Keratinocyte (primary cell): ENCODE data around the gene PRKCH. TPM values are rescaled to one million over a fixed set of nuclear protein-coding genes. Genes with fewer than 3 reads are reported as not detected.

Source experiments
- DNase-seq: peaks from one replicate; pipeline ENCODE4 v3.0.0-alpha.2; 2011; ENCODE audit warnings: low read depth, missing footprints, low spot score
- FAIRE-seq: peaks from 2 replicates; lab custom pipeline; 2011; peaks lifted over from hg19 to GRCh38; lab: Jason Lieb, UNC
- H2AFZ ChIP-seq: 2 replicates; pipeline ENCODE4 v1.6.0; 2012; ENCODE audit warnings: low read length, control low read depth, inconsistent platforms; ENCODE audit not compliant: control insufficient read depth
- H3K27ac ChIP-seq: 2 replicates; pipeline ENCODE4 v1.5.1; 2011; ENCODE audit warnings: low read length; ENCODE audit not compliant: control insufficient read depth, insufficient read depth
- H3K27me3 ChIP-seq: 3 replicates; pipeline ENCODE4 v1.6.0; 2011; ENCODE audit warnings: low read length; ENCODE audit not compliant: control insufficient read depth, insufficient read depth; ENCODE audit errors: extremely low read depth
- H3K36me3 ChIP-seq, 2 experiments: 2 replicates in 1 of 2; 3 replicates in 1 of 2; pipeline ENCODE4 v1.5.1; 2011; ENCODE audit warnings: low read length in 2 of 2, mild to moderate bottlenecking in 1 of 2; ENCODE audit not compliant: control insufficient read depth in 2 of 2, insufficient read depth in 2 of 2; ENCODE audit errors: extremely low read depth in 1 of 2
- H3K4me1 ChIP-seq: 3 replicates; pipeline ENCODE4 v1.5.1; 2011; ENCODE audit warnings: low read length; ENCODE audit not compliant: control insufficient read depth, insufficient read depth; ENCODE audit errors: extremely low read depth
- H3K4me2 ChIP-seq: 3 replicates; pipeline ENCODE4 v1.6.0; 2011; ENCODE audit warnings: low read depth, low read length; ENCODE audit not compliant: control insufficient read depth, insufficient read depth; ENCODE audit errors: extremely low read depth
- H3K4me3 ChIP-seq, 3 experiments: fragments of 200-600 bp in 1 of 3; sonication (generic) in 1 of 3; 2 replicates in 2 of 3; 3 replicates in 1 of 3; pipeline ENCODE4 v1.5.1; 2011 to 2016; ENCODE audit warnings: low read length in 3 of 3, mild to moderate bottlenecking in 3 of 3, control low read depth in 2 of 3, inconsistent platforms in 1 of 3, low read depth in 1 of 3, mixed read lengths in 1 of 3, mixed run types in 1 of 3, moderate library complexity in 1 of 3; ENCODE audit not compliant: control insufficient read depth in 2 of 3, insufficient read depth in 2 of 3; ENCODE audit errors: extremely low read depth in 1 of 3
- H3K79me2 ChIP-seq: 2 replicates; pipeline ENCODE4 v1.6.0; 2012; ENCODE audit warnings: low read length; ENCODE audit not compliant: control insufficient read depth, insufficient read depth
- H3K9ac ChIP-seq: 3 replicates; pipeline ENCODE4 v1.6.0; 2011; ENCODE audit warnings: low read length; ENCODE audit not compliant: control insufficient read depth, insufficient read depth; ENCODE audit errors: extremely low read depth
- H3K9me1 ChIP-seq: 3 replicates; pipeline ENCODE4 v1.6.0; 2011; ENCODE audit warnings: low read length; ENCODE audit not compliant: control insufficient read depth, insufficient read depth; ENCODE audit errors: extremely low read depth
- H3K9me3 ChIP-seq: 2 replicates; pipeline ENCODE4 v1.5.1; 2012; ENCODE audit warnings: low read depth, low read length; ENCODE audit not compliant: control insufficient read depth
- H4K20me1 ChIP-seq: 3 replicates; pipeline ENCODE4 v1.6.0; 2011; ENCODE audit warnings: low read length; ENCODE audit not compliant: control insufficient read depth, insufficient read depth; ENCODE audit errors: extremely low read depth
- CTCF ChIP-seq, 3 experiments: IDR thresholded peaks in 1 of 3; conservative IDR thresholded peaks in 1 of 3; optimal IDR thresholded peaks in 1 of 3; 2 replicates in 2 of 3; 3 replicates in 1 of 3; pipeline versions ENCODE3 to v1.5.1; 2011; ENCODE audit warnings: low read length in 3 of 3, mild to moderate bottlenecking in 3 of 3, moderate library complexity in 2 of 3, control low read depth in 1 of 3, inconsistent platforms in 1 of 3; ENCODE audit not compliant: insufficient read depth in 2 of 3; ENCODE audit errors: extremely low read depth in 1 of 3
- EZH2 ChIP-seq: IDR thresholded peaks from one replicate; pipeline ENCODE4 v1.6.1; 2012; ENCODE audit warnings: inconsistent platforms, mild to moderate bottlenecking, low read length, moderate library complexity
- dilution Hi-C: fragments of 300-500 bp; cut with MboI; formaldehyde crosslinking; loops from one replicate; pipeline ENCODE4 v1.7.0; 2020; ENCODE audit warnings: low sequenced_read_pairs; ENCODE audit not compliant: extremely low pct_ligation_motif_present
- polyA plus RNA-seq, 5 experiments: library from polyadenylated mRNA; depleted of rRNA in 3 of 5; stranded (reverse) in 3 of 5; stranded (forward) in 1 of 5; unstranded in 1 of 5; fragments of >200 nt; gene quantifications; 1 replicate in 1 of 5; 2 replicates in 3 of 5; 3 replicates in 1 of 5; pipeline versions ENCODE4 v1.2.1 to v1.2.3, GENCODE V29; 2011 to 2012; ENCODE audit warnings: missing spikeins in 2 of 5, low read depth in 1 of 5, low replicate concordance in 1 of 5

Gene PRKCH
- polyA plus RNA-seq, 1 donor (not counting 4 experiments of a cell fraction or from before 2014, with no cell fraction given): 13.7 TPM

DNA sequence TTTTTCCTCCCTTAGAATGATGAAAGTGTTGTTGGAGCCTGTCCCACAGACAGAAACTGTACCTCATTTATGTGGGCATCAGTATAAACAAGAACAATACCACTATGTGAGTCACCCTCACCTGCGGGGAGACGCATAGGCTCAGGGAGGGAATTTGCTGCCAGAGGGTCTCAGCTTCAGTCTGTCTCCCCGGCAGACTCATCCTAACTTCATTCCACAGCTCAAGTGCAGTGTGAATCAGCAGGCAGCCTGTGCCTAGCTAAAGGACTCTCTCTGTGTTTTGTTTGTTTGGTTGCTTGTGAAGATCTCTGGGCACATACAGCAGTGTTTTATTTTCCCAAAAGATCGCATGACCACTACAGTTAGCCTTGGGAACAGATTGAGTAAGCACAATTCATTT lies 98.9 kb downstream of the PRKCH start:
- H3K9ac ChIP-seq: peak overlapping the region; percentile 59
- no peak overlapping the region for H3K4me3 ChIP-seq
- peaks cover 4% of the 10 kb centered on the region for H3K9me1 ChIP-seq
- no peaks in the 10 kb centered on the region for H3K79me2 ChIP-seq
- no peaks in the 10 kb centered on the region for H4K20me1 ChIP-seq
- peak; percentile 61 for DNase-seq
- FAIRE-seq: peak; percentile 95
- H3K27me3 ChIP-seq: no peaks in the 10 kb centered on the region
- dilution Hi-C loops: no loop called here
- peak overlapping the region; percentile 41 for H2AFZ ChIP-seq
- peaks cover 19% of the 10 kb centered on the region for H3K4me1 ChIP-seq
- no peaks in the 10 kb centered on the region for H3K9me3 ChIP-seq
- H3K4me2 ChIP-seq: peak overlapping the region; percentile 51
- H3K36me3 ChIP-seq: no peaks in the 10 kb centered on the region
- H3K27ac ChIP-seq: peak overlapping the region; percentile 77
- TF ChIP-seq EZH2 (no peak), CTCF (optimal IDR thresholded peaks at IDR 0.05 in 1 of 3, IDR thresholded peaks at IDR 0.05 in 1 of 3, conservative IDR thresholded peaks at IDR 0.05 in 1 of 3; ENCODE audit: extremely low read depth in 1 of 3, insufficient read depth in 2 of 3, low read length in 3 of 3) (no peak)

DNA sequence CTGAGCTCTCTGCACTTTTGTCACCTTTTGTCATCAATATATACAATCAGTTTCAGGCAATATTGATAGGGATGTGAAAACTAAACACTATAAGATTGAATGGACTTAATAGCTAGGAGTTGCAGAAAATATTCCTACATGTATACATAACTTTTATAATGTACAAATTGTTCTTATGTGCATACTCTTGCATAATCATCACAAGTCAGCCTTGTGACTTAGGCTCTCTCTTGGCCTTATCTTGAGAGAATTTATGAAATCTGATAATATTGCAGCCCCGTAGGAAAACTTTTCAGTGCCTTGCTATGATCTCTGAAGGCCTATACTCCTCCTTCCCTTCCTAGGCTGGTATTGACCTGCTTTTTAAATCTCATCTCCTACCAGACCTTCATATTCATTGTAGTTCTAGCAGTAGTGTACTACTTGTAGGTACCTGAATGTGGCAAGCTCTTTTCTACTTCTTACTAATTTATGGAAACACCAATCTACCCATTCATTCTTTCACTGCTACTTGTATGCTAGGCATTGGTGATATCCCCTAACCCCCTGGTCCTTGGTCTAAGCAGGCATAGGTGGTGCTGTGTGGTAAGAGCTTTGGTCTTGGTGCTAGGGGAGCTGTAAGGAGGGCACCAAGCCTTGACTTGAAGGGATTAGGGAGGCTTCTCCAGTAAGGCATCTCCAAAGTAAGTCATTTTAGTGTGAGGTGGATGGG lies 100.0 kb downstream of the PRKCH start:
- peaks cover 30% of the 10 kb centered on the region for H3K4me1 ChIP-seq
- H3K4me2 ChIP-seq: no peak overlapping the region
- H3K79me2 ChIP-seq: no peaks in the 10 kb centered on the region
- peaks cover 4% of the 10 kb centered on the region for H3K9me1 ChIP-seq
- no peak overlapping the region for H2AFZ ChIP-seq
- H4K20me1 ChIP-seq: no peaks in the 10 kb centered on the region
- H3K9ac ChIP-seq: no peak overlapping the region
- TF ChIP-seq CTCF (optimal IDR thresholded peaks at IDR 0.05 in 1 of 3, IDR thresholded peaks at IDR 0.05 in 1 of 3, conservative IDR thresholded peaks at IDR 0.05 in 1 of 3; ENCODE audit: extremely low read depth in 1 of 3, insufficient read depth in 2 of 3, low read length in 3 of 3) (no peak), EZH2 (no peak)
- FAIRE-seq: peak; percentile 23
- dilution Hi-C loops: no loop called here
- DNase-seq: no peak
- H3K27me3 ChIP-seq: no peaks in the 10 kb centered on the region
- H3K36me3 ChIP-seq: no peaks in the 10 kb centered on the region
- H3K27ac ChIP-seq: no peak overlapping the region
- no peaks in the 10 kb centered on the region for H3K9me3 ChIP-seq
- no peak overlapping the region for H3K4me3 ChIP-seq
